IPS-NIHi7 (cell line): ENCODE data around the gene FMR1NB.

ENCODE experiments used
- DNase-seq: peaks from one replicate; pipeline ENCODE4 v3.0.0; 2012; ENCODE audit warnings: mixed read lengths; ENCODE audit errors: extremely low spot score

FMR1NB gene

DNA sequence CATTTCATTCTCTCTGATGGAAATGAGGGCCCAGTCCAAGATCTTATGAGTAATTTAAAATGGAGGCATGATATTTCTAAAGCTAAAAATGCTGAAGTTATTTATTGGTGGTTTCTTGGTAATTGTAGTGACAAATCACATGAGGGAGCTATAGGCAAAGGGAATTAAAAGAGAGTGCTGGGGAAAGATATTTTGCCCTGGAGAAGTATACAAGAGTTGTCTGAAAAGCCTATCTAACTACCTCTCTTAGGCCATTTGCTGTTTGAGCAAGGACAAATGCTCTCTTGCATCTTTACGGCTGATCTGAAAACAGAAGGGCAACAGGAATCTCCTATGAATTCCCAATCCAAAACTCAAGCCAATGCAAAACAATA, 89.4 kb downstream of the FMR1NB start:
- DNase-seq = no peak
